CD4-positive, alpha-beta T cell treated with Interferon alpha-2 for 1 hour (primary cell): Measurements from ENCODE around the gene AOX1.
"Not testable (repeated sequence)": the region's sequence is repeated elsewhere in the genome, so short reads cannot be mapped to it uniquely, and the experiment has no call there.

ENCODE experiments used
- DNase-seq, 2 donors: peaks; one replicate each; pipeline ENCODE4 v3.0.0-alpha.2; 2020 to 2022

AOX1 gene

GRCh38 chr2:200705305-200706041, 119.7 kb downstream of the AOX1 start:
- DNase-seq = no peak

- no peak for DNase-seq
Observed at GRCh38 chr2:200708943-200709342, 123.1 kb downstream of the AOX1 start.

- peak; percentile 95 to 97 for DNase-seq
Observed at GRCh38 chr2:200713003-200713703, 127.3 kb downstream of the AOX1 start.

GRCh38 chr2:200713704-200714064, 127.9 kb downstream of the AOX1 start:
- DNase-seq = no peak

GRCh38 chr2:200715014-200715413, 129.2 kb downstream of the AOX1 start:
- DNase-seq = not testable (repeated sequence)

GRCh38 chr2:200716386-200716785, 130.6 kb downstream of the AOX1 start:
- no peak for DNase-seq
